H7 (cell line): Measurements from ENCODE around the gene CALHM1. TPM values are rescaled to one million over a fixed set of nuclear protein-coding genes. Genes with fewer than 3 reads are reported as not detected.
"Not testable (repeated sequence)": the region's sequence is repeated elsewhere in the genome, so short reads cannot be mapped to it uniquely, and the experiment has no call there.

Experiments used
- DNase-seq: peaks from one replicate; pipeline ENCODE4 v3.0.0; 2012
- H3K27me3 ChIP-seq: 2 replicates; pipeline ENCODE4 v1.6.0; 2011; ENCODE audit warnings: mild to moderate bottlenecking, low read length; ENCODE audit not compliant: control insufficient read depth, insufficient read depth
- H3K36me3 ChIP-seq: replicated peaks from 2 replicates; pipeline ENCODE4 v1.5.1; 2011; ENCODE audit warnings: low read length; ENCODE audit not compliant: control insufficient read depth, insufficient read depth
- H3K4me3 ChIP-seq: 2 replicates; pipeline ENCODE4 v1.5.1; 2011; ENCODE audit warnings: low read depth, mild to moderate bottlenecking, control low read depth, low read length, moderate library complexity; ENCODE audit not compliant: insufficient read depth
- total RNA-seq: library from RNA; depleted of rRNA; stranded (reverse); fragments of >200 nt; shearing (Covaris generic); gene quantifications from 2 replicates; pipeline ENCODE4 v1.2.3, GENCODE V29; 2014

Gene CALHM1
- total RNA-seq, 1 experiment from 2014 or later, result 0.07 TPM

- H3K27me3 ChIP-seq, result no peaks in the 10 kb centered on the region
- no peak for DNase-seq
- no peak overlapping the region for H3K4me3 ChIP-seq
- peaks cover 61% of the 10 kb centered on the region for H3K36me3 ChIP-seq
Observed at GRCh38 chr10:103441611-103442010, 17.1 kb downstream of the CALHM1 start.

GRCh38 chr10:103441206-103441605, 17.5 kb downstream of the CALHM1 start:
- Histone ChIP-seq H3K27me3 (no peaks in the 10 kb centered on the region), H3K4me3 (no peak overlapping the region), H3K36me3 (peaks cover 61% of the 10 kb centered on the region)
- DNase-seq, result no peak

- Histone ChIP-seq H3K4me3 (no peak overlapping the region), H3K36me3 (peaks cover 63% of the 10 kb centered on the region), H3K27me3 (no peaks in the 10 kb centered on the region)
- DNase-seq, result peak; percentile 41
Observed at GRCh38 chr10:103440416-103440815, 18.3 kb downstream of the CALHM1 start.

GRCh38 chr10:103439776-103440175, 18.9 kb downstream of the CALHM1 start:
- peaks cover 58% of the 10 kb centered on the region for H3K36me3 ChIP-seq
- no peaks in the 10 kb centered on the region for H3K27me3 ChIP-seq
- no peak for DNase-seq
- no peak overlapping the region for H3K4me3 ChIP-seq

- no peaks in the 10 kb centered on the region for H3K27me3 ChIP-seq
- H3K4me3 ChIP-seq, result no peak overlapping the region
- no peak for DNase-seq
- H3K36me3 ChIP-seq, result peaks cover 41% of the 10 kb centered on the region
Observed at GRCh38 chr10:103433858-103434257, 24.8 kb downstream of the CALHM1 start.

GRCh38 chr10:103431902-103432301, 26.8 kb downstream of the CALHM1 start:
- H3K4me3 ChIP-seq, result no peak overlapping the region
- H3K36me3 ChIP-seq, result peaks cover 36% of the 10 kb centered on the region
- no peaks in the 10 kb centered on the region for H3K27me3 ChIP-seq
- no peak for DNase-seq

- no peaks in the 10 kb centered on the region for H3K27me3 ChIP-seq
- peaks cover 39% of the 10 kb centered on the region for H3K36me3 ChIP-seq
- H3K4me3 ChIP-seq, result no peak overlapping the region
- DNase-seq, result no peak
Observed at GRCh38 chr10:103429647-103430046, 29.1 kb downstream of the CALHM1 start.

GRCh38 chr10:103428989-103429643, 29.6 kb downstream of the CALHM1 start:
- Histone ChIP-seq H3K27me3 (no peaks in the 10 kb centered on the region), H3K4me3 (no peak overlapping the region), H3K36me3 (peaks cover 45% of the 10 kb centered on the region)
- no peak for DNase-seq

- Histone ChIP-seq H3K36me3 (peaks cover 48% of the 10 kb centered on the region), H3K27me3 (no peaks in the 10 kb centered on the region), H3K4me3 (no peak overlapping the region)
- DNase-seq, result no peak
Observed at GRCh38 chr10:103427866-103428265, 30.8 kb downstream of the CALHM1 start.

- no peak for DNase-seq
- H3K27me3 ChIP-seq, result no peaks in the 10 kb centered on the region
- no peak overlapping the region for H3K4me3 ChIP-seq
- peaks cover 59% of the 10 kb centered on the region for H3K36me3 ChIP-seq
Observed at GRCh38 chr10:103423748-103424147, 35.0 kb downstream of the CALHM1 start.

GRCh38 chr10:103419101-103419500, 39.6 kb downstream of the CALHM1 start:
- H3K27me3 ChIP-seq, result no peaks in the 10 kb centered on the region
- no peak overlapping the region for H3K4me3 ChIP-seq
- peaks cover 75% of the 10 kb centered on the region for H3K36me3 ChIP-seq
- no peak for DNase-seq

GRCh38 chr10:103417601-103418000, 41.1 kb downstream of the CALHM1 start:
- Histone ChIP-seq H3K27me3 (no peaks in the 10 kb centered on the region), H3K4me3 (no peak overlapping the region), H3K36me3 (peaks cover 77% of the 10 kb centered on the region)
- DNase-seq, result no peak

- not testable (repeated sequence) for H3K27me3 ChIP-seq, H3K4me3 ChIP-seq, DNase-seq
- peaks cover 76% of the 10 kb centered on the region for H3K36me3 ChIP-seq
Observed at GRCh38 chr10:103417148-103417469, 41.6 kb downstream of the CALHM1 start.

- DNase-seq, result peak; percentile 43
- Histone ChIP-seq H3K27me3 (no peaks in the 10 kb centered on the region), H3K36me3 (peaks cover 76% of the 10 kb centered on the region), H3K4me3 (no peak overlapping the region)
Observed at GRCh38 chr10:103416436-103417147, 42.1 kb downstream of the CALHM1 start.

GRCh38 chr10:103415581-103415980, 43.1 kb downstream of the CALHM1 start:
- Histone ChIP-seq H3K36me3 (peaks cover 73% of the 10 kb centered on the region), H3K4me3 (no peak overlapping the region), H3K27me3 (no peaks in the 10 kb centered on the region)
- DNase-seq, result no peak
